Measurements from ENCODE around the gene TLCD3B.

TLCD3B gene, protein sequence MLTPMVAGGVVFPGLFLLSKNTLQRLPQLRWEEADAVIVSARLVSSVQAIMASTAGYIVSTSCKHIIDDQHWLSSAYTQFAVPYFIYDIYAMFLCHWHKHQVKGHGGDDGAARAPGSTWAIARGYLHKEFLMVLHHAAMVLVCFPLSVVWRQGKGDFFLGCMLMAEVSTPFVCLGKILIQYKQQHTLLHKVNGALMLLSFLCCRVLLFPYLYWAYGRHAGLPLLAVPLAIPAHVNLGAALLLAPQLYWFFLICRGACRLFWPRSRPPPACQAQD

GRCh38 chr16:30030841-30031413, at the start of gene TLCD3B:
TLCD3B (minus strand) TSS chr16:30031271; CDS start chr16:30030527, 744 bp downstream.
- DNase-seq = no peak
- Histone ChIP-seq H3K4me3 (ENCODE audit: low read depth, low read length) (no peak within 1 kb of the TSS), H3K27me3 (replicated peaks) (peaks cover 41% of the 10 kb centered on the region), H3K36me3 (replicated peaks) (no peaks in the 10 kb centered on the region), H3K27ac (no peak within 1 kb of the TSS)
- TF ChIP-seq CTCF (IDR thresholded peaks at IDR 0.05; ENCODE audit: low read depth, low read length, missing control alignments) = no peak
- in situ Hi-C loops (cut with HindIII; ENCODE audit: low pct_ligation_motif_present, low sequenced_read_pairs) = no loop called here

DNA sequence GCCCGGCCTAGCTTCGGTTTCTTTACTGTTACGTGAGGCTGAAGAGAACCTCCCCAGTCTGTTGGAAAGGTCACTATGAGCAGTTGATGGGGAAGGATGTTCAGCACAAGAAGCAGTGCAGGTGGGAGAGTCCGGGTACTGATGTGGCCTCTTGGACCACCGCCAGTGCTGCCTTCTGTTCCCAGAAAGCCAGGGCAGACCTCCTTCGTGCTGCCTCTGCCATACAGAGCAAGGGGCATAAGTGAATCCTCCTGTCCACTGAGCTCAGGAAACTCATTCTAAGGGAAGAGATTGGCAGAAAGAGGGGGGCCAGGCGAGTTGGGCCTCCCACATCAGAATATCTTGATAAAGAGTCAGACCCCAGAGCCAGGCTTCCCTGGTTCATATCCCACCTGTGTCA, 48.4 kb upstream of the TLCD3B start:
- DNase-seq = no peak
- TF ChIP-seq CTCF (IDR thresholded peaks at IDR 0.05; ENCODE audit: low read depth, low read length, missing control alignments) = no peak
- Histone ChIP-seq H3K4me3 (ENCODE audit: low read depth, low read length) (no peak overlapping the region), H3K27ac (no peak overlapping the region), H3K27me3 (replicated peaks) (no peaks in the 10 kb centered on the region), H3K36me3 (replicated peaks) (peaks cover 60% of the 10 kb centered on the region)
- in situ Hi-C loops (cut with HindIII; ENCODE audit: low pct_ligation_motif_present, low sequenced_read_pairs) = no loop called here

- no peak for TF ChIP-seq CTCF (IDR thresholded peaks at IDR 0.05; ENCODE audit: low read depth, low read length, missing control alignments)
Observed at GRCh38 chr16:30078744-30079143, 47.7 kb upstream of the TLCD3B start.

DNA sequence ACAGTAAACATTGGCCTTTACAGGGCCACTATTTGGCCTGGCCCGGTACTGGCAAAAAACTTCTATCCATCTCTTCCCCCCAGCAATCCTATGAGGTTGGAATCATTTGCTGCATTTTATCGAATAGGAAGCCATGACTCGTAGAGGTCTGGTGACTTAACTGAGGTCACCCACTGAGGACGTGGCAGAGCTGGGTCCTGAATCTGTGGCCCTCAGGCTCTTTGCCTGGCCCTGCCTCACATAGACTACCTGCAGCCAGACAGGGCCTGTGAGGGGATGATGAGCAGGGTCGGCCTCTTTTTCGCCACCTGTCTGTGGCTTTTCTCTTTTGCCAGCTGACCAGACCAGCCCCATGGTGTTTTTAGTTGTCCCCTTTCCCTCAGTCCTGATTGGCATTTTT, 46.6 kb upstream of the TLCD3B start:
- TF ChIP-seq CTCF (IDR thresholded peaks at IDR 0.05; ENCODE audit: low read depth, low read length, missing control alignments) = no peak
- H3K27me3 ChIP-seq (replicated peaks) = no peaks in the 10 kb centered on the region
- DNase-seq = no peak
- in situ Hi-C loops (cut with HindIII; ENCODE audit: low pct_ligation_motif_present, low sequenced_read_pairs) = no loop called here
- H3K27ac ChIP-seq = peak overlapping the region; percentile 84
- H3K4me3 ChIP-seq (ENCODE audit: low read depth, low read length) = peak overlapping the region; percentile 96
- peaks cover 54% of the 10 kb centered on the region for H3K36me3 ChIP-seq (replicated peaks)

More at GRCh38 chr16:30078744-30079143, 47.7 kb upstream of the TLCD3B start:
- H3K36me3 ChIP-seq (replicated peaks) = peaks cover 56% of the 10 kb centered on the region
- in situ Hi-C loops (cut with HindIII; ENCODE audit: low pct_ligation_motif_present, low sequenced_read_pairs) = no loop called here
- H3K27ac ChIP-seq = no peak overlapping the region
- H3K4me3 ChIP-seq (ENCODE audit: low read depth, low read length) = no peak overlapping the region
- DNase-seq = no peak
- no peaks in the 10 kb centered on the region for H3K27me3 ChIP-seq (replicated peaks)

DNA sequence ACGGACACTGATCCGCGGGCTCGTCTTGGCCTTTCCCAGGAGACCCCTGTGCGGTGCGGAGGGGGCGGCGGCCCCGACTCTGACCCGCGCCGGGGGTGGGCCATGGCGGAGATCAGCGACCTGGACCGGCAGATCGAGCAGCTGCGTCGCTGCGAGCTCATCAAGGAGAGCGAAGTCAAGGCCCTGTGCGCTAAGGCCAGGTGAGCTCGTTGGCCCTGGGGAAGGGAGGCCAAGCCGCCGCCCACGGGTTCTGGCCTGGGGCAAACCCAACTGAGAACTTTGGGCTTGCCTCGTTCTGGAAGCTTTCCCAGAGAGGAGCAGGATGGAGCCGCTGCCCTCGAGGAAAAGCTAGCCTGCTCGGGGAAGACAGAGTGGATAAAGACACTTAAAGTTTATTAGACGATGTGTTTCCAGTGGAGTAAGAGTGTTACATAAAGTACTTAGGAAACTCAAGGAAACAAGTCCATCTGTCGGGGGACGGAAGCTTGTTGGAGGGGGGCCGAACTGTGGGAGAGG, 45.3 kb upstream of the TLCD3B start:
- in situ Hi-C loops (cut with HindIII; ENCODE audit: low pct_ligation_motif_present, low sequenced_read_pairs) = no loop called here

More for the DNA sequence above, 45.3 kb upstream of the TLCD3B start:
- Histone ChIP-seq H3K36me3 (replicated peaks) (peaks cover 58% of the 10 kb centered on the region), H3K27me3 (replicated peaks) (no peaks in the 10 kb centered on the region), H3K27ac (peak overlapping the region; percentile 84), H3K4me3 (ENCODE audit: low read depth, low read length) (peak overlapping the region; percentile 96)
- no peak for TF ChIP-seq CTCF (IDR thresholded peaks at IDR 0.05; ENCODE audit: low read depth, low read length, missing control alignments)
- no peak for DNase-seq
